Stimulated activated CD8-positive, alpha-beta memory T cell treated with anti-CD3 and anti-CD28 coated beads, Interleukin-7, amount 100 ng/mL, for 24 hours (primary cell): ENCODE results near the gene TTC4.

ENCODE experiments used
- DNase-seq: peaks from one replicate; pipeline ENCODE4 v3.0.0-alpha.2; 2020; ENCODE audit warnings: low read depth

Gene TTC4

GRCh38 chr1:54703471-54703870 lies 12.2 kb upstream of the TTC4 start:
- DNase-seq = no peak

DNA sequence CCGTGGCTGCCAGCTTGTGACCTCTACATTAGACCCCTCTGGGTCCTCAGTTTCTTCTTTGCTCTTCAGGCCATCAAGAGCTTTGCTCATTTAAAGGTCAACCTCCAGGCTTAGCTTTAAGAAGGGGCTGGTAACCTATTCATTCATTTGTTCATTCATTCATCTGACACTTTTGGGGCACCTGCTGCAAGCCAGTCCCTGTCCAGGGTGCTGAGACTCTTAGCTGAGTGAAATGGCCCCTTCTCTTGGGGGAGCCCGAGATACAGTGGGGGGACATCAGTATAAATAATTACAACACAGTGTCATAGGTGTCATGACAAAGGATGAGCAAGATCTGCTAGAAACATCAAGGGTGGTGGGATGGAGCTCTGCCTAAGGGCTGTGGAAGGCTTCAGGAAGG lies 10.5 kb upstream of the TTC4 start:
- no peak for DNase-seq

- no peak for DNase-seq
These were observed 9.2 kb upstream of the TTC4 start for GRCh38 chr1:54706419-54706818.

GRCh38 chr1:54708385-54708784 lies 7.3 kb upstream of the TTC4 start:
- no peak for DNase-seq

DNA sequence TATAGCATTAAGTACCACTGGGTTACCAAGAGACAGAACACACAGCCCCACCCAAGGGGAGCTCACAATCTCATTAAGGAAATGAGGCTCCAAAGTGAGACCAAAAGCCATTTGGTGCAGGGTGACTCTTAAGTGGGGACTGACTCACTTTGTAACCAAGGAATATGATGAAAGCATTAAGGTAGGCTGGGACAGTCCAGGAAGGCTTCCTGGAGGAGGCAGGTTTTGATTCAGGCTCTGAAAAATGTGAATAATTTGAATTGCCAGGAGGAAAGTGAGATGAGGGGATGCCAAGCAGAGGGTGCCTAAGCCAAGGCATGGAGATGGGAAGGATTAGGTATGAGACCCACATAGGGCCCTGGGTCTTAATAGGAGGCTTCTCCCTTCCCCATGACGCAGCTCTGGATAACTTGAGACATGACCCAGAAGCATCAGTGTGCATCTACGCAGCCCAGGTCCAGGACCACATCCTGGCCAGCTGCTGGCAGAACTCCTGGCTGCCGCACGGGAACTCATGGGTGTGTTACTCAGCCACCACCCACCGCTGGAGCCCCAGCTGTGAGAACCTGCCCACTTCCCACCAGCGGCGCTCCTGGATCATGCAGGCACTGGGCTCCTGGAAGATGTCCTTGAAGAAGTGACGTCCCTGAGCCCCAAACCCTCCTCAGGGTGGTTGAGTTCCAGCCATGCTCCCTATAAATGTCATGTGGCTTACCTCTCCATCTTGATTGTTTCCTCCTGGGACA lies 5.9 kb upstream of the TTC4 start:
- no peak for DNase-seq

DNA sequence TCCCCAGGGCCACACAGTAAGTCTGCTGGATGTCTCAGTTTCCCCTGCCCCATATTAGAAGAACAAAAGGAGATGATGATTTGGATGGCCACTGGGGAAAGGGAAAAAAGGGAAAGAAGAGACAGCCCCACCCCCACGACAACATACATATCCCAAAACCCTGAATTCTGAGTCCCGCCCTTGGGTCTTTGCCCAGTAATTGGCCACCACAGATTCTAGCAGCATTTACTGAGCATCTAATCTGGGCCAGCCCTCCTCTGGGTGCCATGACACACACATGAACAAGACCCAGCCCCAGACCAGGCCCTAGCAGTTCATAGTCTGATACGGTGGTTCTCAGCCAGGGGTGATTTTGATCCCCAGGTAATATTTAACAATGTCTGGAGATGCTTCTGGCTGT lies 5.2 kb upstream of the TTC4 start:
- DNase-seq = no peak

DNA sequence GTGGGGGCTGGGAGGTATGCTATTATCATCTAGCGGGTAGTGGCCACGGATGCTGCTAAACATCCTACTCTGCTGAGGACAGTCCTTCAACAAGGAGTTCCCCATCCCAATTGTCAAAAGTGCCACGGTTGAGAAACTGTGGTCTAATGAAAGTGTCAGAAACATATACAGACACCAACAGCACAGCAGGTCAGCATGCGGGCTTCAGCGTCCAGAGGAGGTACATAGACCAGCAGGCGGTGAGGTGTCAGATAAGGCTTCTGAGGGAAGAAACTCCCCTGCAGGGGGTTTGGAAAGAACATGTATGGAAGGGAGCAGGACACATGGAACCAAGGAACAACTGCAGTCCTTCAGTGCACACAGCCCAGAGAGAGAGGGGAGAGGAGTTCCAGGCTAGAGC lies 4.8 kb upstream of the TTC4 start:
- no peak for DNase-seq

DNA sequence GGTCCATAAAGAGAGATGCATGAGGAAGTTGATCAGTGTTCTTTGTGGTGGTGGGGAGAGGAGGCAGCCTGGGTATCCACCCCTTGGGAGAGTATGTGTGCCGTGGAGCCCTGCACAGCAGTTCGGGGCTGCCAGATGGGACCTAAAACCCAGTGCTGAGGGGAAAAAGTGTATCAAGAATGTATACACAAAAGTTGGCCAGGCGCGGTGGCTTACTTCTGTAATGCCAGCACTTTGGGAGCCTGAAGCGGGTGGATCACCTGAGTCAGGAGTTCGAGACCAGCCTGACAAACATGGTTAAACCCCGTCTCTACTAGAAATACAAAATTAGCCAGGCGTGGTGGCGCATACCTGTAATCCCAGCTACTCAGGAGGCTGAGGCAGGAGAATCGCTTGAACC lies 4.1 kb upstream of the TTC4 start:
- no peak for DNase-seq

- DNase-seq = no peak
These were observed 674 bp upstream of the TTC4 start for GRCh38 chr1:54714881-54715492.

- DNase-seq = no peak
These were observed 812 bp downstream of the TTC4 start for GRCh38 chr1:54716299-54717047.

GRCh38 chr1:54721719-54722118 lies 6.1 kb downstream of the TTC4 start:
- DNase-seq = no peak

GRCh38 chr1:54723985-54724384 lies 8.3 kb downstream of the TTC4 start:
- DNase-seq = no peak

DNA sequence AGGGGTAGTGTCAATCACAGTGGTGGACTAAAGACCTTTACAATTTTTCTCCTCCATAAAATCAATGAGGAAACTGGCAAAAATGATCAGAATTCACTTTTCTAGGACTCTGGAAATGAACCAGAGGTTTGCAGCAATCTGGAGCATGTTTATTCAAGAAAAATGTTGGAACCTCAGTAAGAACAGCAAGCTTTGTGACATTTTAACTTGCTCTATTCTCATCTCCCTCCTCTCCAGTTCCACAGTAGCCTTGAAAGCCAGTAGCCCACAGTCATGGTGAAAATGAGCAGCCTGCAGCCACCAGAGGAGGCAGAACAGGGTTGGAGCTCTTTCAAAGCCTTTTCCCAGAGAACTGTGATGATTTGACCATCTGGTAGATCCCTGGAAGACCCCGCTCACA lies 9.1 kb downstream of the TTC4 start:
- no peak for DNase-seq

DNA sequence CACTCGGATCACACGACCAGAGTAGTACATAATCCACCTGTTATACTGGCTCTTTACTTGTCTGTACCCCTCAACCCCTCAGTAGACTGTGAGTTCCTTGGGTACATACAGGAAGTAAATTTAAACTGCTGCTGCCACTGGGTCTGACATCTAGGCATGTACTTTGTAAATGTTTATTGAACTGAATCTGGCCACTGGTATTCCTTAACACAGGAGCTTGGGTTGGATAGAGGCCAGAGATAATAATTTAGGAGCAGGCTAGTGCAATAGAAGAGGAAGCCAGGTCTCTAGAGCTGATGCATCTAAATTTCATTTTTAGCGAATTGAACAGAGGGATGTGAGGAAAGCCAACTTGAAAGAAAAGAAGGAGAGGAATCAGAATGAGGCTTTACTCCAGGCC lies 12.4 kb downstream of the TTC4 start:
- DNase-seq = no peak

GRCh38 chr1:54736685-54737084 lies 21.0 kb downstream of the TTC4 start:
- DNase-seq = no peak

DNA sequence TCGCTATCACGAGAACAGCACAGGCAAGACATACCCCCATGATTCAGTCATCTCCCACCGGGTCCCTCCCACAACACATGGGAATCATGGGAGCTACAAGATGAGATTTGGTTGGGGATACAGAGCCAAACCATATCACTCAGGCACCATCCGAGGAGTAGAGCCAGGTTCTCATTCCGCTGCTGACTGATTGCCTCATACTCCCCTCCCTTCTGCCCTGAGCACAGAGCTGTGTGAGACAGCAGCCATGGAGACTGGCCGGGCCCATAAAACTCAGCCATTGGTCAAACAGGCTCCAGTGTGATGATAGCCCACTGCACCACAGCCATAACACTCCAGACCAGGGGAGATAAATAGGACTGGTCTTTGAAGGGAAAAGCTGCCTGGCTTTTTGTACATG lies 22.6 kb downstream of the TTC4 start:
- no peak for DNase-seq

DNA sequence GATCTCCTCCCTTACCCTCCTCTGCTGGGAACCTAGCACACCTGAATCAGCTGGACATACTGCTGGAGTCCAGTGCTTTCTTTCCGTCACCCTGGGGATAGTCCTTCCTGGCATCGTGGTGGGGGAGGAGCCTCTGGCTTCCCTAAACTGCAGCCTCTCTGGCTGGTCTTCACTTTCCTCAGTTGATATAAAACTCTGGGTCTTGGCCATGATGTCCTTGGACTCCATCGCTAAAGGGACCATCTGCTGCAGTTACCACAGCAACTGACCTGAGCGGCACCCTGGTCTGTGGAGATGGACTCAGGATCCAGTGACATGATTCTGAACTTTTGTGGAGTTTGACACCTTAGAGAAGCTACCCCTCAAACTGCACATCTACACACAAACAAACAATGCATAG lies 25.9 kb downstream of the TTC4 start:
- no peak for DNase-seq

- no peak for DNase-seq
These were observed 26.6 kb downstream of the TTC4 start for GRCh38 chr1:54742282-54742681.

- DNase-seq = no peak
These were observed 28.0 kb downstream of the TTC4 start for GRCh38 chr1:54743416-54744226.

GRCh38 chr1:54744696-54745095 lies 29.0 kb downstream of the TTC4 start:
- no peak for DNase-seq

DNA sequence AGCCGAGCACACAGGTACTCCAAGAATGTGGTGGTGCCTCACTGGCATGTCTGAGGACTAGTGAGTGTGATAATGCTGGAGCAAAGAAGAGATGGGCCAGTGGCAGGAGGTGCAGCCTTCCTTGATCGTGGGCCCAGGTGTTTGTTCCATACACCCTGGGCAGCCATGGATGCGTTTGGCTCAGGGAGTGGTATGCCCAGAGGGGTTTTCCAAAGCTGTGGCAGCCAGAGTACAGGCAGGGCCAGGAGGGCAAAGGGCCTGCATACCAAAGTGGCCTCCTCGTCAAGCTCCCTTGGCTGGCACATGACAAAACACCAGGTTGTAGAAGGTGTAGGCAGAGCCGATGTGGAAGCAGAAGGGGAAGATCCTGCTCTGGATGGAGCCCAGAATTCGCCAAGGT lies 29.6 kb downstream of the TTC4 start:
- DNase-seq = no peak

DNA sequence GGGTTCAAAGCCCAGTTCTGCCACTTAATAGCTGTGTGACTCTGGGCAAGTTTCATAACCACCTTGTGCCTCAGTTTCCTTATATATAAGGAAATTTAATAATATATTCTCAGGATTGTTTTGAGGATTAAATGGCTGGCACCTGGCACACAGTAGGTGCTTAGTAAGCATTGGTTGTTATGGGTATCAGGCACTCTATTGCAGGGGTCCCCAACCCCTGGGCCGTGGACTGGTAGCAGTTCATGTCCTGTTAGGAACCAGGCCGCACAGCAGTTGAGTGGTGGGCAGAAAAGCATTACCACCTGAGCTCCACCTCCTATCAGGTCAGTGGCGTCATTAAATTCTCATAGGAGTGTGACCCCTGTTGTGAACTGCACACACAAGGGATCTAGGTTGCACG lies 30.2 kb downstream of the TTC4 start:
- no peak for DNase-seq
